HG03520 (cell line): Measurements from ENCODE around the gene PFN4.
"Not testable (repeated sequence)": the region's sequence is repeated elsewhere in the genome, so short reads cannot be mapped to it uniquely, and the experiment has no call there.

Experiments
- ATAC-seq: cut with Tn5 transposase; IDR thresholded peaks from one replicate; pipeline ENCODE4 v1.9.1; 2021; ENCODE audit warnings: mild to moderate bottlenecking, moderate library complexity; ENCODE audit not compliant: unreplicated experiment

Gene PFN4

GRCh38 chr2:24123195-24123921 is at the start of gene PFN4, which contains the start of gene FAM228B:
Gene PFN4 (minus strand): TSS chr2:24123334. CDS start chr2:24122535, 799 bp downstream.
Gene FAM228B (plus strand): TSS chr2:24123469. CDS start chr2:24124362, 893 bp downstream.
- ATAC-seq: peak; percentile 80

- ATAC-seq: no peak
These were observed 45.9 kb upstream of the PFN4 start for GRCh38 chr2:24169023-24169422.

GRCh38 chr2:24164416-24164973 is 41.4 kb upstream of the PFN4 start:
- ATAC-seq: peak; percentile 63

GRCh38 chr2:24163601-24164000 is 40.5 kb upstream of the PFN4 start:
- ATAC-seq: no peak

GRCh38 chr2:24163186-24163585 is 40.1 kb upstream of the PFN4 start:
- no peak for ATAC-seq

- no peak for ATAC-seq
These were observed 39.4 kb upstream of the PFN4 start for GRCh38 chr2:24162494-24162893.

- ATAC-seq: no peak
These were observed 37.6 kb upstream of the PFN4 start for GRCh38 chr2:24160761-24161160.

GRCh38 chr2:24159708-24160107 is 36.6 kb upstream of the PFN4 start:
- no peak for ATAC-seq

- ATAC-seq: no peak
These were observed 35.0 kb upstream of the PFN4 start for GRCh38 chr2:24158131-24158530.

GRCh38 chr2:24153478-24153877 is 30.3 kb upstream of the PFN4 start:
- ATAC-seq: no peak

- ATAC-seq: no peak
These were observed 29.5 kb upstream of the PFN4 start for GRCh38 chr2:24152413-24153197.

- ATAC-seq: no peak
These were observed 24.2 kb upstream of the PFN4 start for GRCh38 chr2:24147364-24147763.

- ATAC-seq: not testable (repeated sequence)
These were observed 17.2 kb upstream of the PFN4 start for GRCh38 chr2:24140305-24140704.

GRCh38 chr2:24132543-24132942 is 9.4 kb upstream of the PFN4 start:
- no peak for ATAC-seq

GRCh38 chr2:24125956-24126355 is 2.8 kb upstream of the PFN4 start:
- no peak for ATAC-seq

- ATAC-seq: peak; percentile 7
These were observed 917 bp upstream of the PFN4 start for GRCh38 chr2:24123922-24124580.

- no peak for ATAC-seq
These were observed 554 bp downstream of the PFN4 start for GRCh38 chr2:24122366-24123194.

GRCh38 chr2:24121469-24121868 is 1.7 kb downstream of the PFN4 start:
- no peak for ATAC-seq

GRCh38 chr2:24121066-24121465 is 2.1 kb downstream of the PFN4 start:
- no peak for ATAC-seq

GRCh38 chr2:24117902-24118301 is 5.2 kb downstream of the PFN4 start:
- ATAC-seq: no peak
